22Rv1 (cell line): ENCODE measurements around the gene ATRN.

Source experiments
- H3K27ac ChIP-seq: fragments of 450-650 bp; 2 replicates; pipeline ENCODE4 v1.5.1; 2017
- ZFX ChIP-seq: fragments of 450-650 bp; IDR thresholded peaks from 2 replicates; pipeline ENCODE4 v1.6.1; 2017; ENCODE audit warnings: antibody characterized with exemption, borderline replicate concordance
- TF ChIP-seq, protein P1 (sequence below): fragments of 450-650 bp; IDR thresholded peaks from 2 replicates; pipeline ENCODE4 v1.5.1; 2017; ENCODE audit warnings: mild to moderate bottlenecking

Gene ATRN

DNA sequence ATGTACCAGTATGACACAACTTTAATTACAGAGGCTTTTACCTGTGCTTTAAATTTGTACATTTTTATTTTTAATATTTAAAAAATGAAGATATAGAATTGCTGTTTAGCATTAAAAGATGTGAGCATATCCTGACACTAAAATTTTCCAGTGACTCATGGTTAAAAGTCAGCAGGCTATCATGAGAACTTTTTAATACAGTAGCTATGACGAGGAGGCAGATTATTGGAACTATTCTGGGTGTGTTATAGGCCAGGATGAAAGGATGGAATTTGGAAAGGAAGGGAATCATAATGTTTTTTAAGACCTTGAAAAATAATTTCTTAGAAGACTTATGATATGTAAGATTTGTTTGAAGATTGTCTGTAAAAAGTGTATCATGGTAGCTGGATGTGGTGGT, 101.3 kb downstream of the ATRN start:
- TF ChIP-seq ZFX = no peak
- TF ChIP-seq, protein P1, sequence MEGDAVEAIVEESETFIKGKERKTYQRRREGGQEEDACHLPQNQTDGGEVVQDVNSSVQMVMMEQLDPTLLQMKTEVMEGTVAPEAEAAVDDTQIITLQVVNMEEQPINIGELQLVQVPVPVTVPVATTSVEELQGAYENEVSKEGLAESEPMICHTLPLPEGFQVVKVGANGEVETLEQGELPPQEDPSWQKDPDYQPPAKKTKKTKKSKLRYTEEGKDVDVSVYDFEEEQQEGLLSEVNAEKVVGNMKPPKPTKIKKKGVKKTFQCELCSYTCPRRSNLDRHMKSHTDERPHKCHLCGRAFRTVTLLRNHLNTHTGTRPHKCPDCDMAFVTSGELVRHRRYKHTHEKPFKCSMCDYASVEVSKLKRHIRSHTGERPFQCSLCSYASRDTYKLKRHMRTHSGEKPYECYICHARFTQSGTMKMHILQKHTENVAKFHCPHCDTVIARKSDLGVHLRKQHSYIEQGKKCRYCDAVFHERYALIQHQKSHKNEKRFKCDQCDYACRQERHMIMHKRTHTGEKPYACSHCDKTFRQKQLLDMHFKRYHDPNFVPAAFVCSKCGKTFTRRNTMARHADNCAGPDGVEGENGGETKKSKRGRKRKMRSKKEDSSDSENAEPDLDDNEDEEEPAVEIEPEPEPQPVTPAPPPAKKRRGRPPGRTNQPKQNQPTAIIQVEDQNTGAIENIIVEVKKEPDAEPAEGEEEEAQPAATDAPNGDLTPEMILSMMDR = no peak

GRCh38 chr20:3576363-3576762, 105.5 kb downstream of the ATRN start:
- H3K27ac ChIP-seq = no peak overlapping the region
- TF ChIP-seq, protein P1 = no peak
- no peak for TF ChIP-seq ZFX

More for the DNA sequence above, 101.3 kb downstream of the ATRN start:
- no peak overlapping the region for H3K27ac ChIP-seq

GRCh38 chr20:3577366-3577765, 106.5 kb downstream of the ATRN start:
- TF ChIP-seq, protein P1 = no peak
- TF ChIP-seq ZFX = no peak

DNA sequence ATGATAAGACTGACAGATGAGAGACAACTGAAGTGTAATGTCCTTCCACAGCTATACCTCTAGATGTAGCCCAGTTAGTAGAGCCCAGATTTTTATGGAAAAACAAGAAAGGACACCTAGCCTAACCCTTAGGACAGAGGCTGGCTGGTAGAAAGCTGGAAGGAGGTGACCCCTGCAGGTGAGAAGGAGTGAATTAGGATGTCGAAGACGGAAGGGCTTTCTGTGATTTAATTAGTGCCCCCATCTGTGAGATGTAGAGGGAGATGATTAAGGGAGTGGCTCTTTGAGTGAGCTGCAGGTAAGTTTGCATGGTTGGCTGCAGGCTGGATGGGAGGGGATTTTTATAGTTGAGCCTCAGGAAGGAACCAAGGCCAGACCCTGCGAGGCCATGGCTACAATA, 109.6 kb downstream of the ATRN start:
- TF ChIP-seq, protein P1 = no peak
- TF ChIP-seq ZFX = no peak
- no peak overlapping the region for H3K27ac ChIP-seq

More at GRCh38 chr20:3577366-3577765, 106.5 kb downstream of the ATRN start:
- no peak overlapping the region for H3K27ac ChIP-seq

- TF ChIP-seq, protein P1 = no peak
- TF ChIP-seq ZFX = no peak
- no peak overlapping the region for H3K27ac ChIP-seq
These were observed 112.9 kb downstream of the ATRN start for GRCh38 chr20:3583765-3584164.

DNA sequence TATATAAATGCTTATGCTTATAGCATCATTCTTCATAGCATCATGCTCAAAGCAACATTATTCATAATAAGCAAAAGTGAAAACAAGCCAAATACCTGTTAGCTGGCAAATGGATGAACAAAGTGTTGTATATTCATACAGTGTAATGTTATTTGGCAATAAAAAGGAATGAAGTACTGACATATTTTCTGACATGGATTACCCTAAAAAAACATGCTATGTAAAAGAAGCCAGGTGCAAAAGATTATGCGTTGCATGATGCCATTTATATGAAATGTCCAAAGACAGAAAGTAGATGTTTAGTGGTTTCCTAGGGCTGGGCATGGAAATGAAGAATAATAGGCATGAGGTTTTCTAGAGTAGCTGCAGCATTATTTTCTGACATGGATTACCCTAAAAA, 115.3 kb downstream of the ATRN start:
- TF ChIP-seq, protein P1 = no peak
- no peak for TF ChIP-seq ZFX
- no peak overlapping the region for H3K27ac ChIP-seq

GRCh38 chr20:3590164-3590563, 119.3 kb downstream of the ATRN start:
- no peak for TF ChIP-seq ZFX
- TF ChIP-seq, protein P1 = no peak

More at GRCh38 chr20:3590164-3590563, 119.3 kb downstream of the ATRN start:
- no peak overlapping the region for H3K27ac ChIP-seq
